OCI-LY1 (cell line): ENCODE measurements around the gene SMYD2.

Source experiments
- H2AFZ ChIP-seq: fragments of 200-600 bp; sonication (generic), shearing (Covaris generic); 2 replicates; pipeline ENCODE4 v1.6.0; 2014; ENCODE audit warnings: antibody characterized with exemption, mild to moderate bottlenecking, low read length
- H3F3A ChIP-seq: fragments of 200-600 bp; sonication (generic), shearing (Covaris generic); 2 replicates; pipeline ENCODE4 v1.6.0; 2014; ENCODE audit warnings: mild to moderate bottlenecking, antibody characterized with exemption, low read length, moderate library complexity; ENCODE audit not compliant: insufficient read depth
- H3K27ac ChIP-seq: fragments of 200-600 bp; sonication (generic); 2 replicates; pipeline ENCODE4 v1.5.1; 2014; ENCODE audit warnings: low read length, mixed run types, mild to moderate bottlenecking, low read depth; ENCODE audit not compliant: poor library complexity, severe bottlenecking
- H3K27me3 ChIP-seq: fragments of 200-600 bp; sonication (generic); 2 replicates; pipeline ENCODE4 v1.6.0; 2014; ENCODE audit warnings: antibody characterized with exemption, mild to moderate bottlenecking, low read length, moderate library complexity; ENCODE audit not compliant: insufficient read depth
- H3K36me3 ChIP-seq: fragments of 200-600 bp; sonication (generic); 2 replicates; pipeline ENCODE4 v1.6.1; 2014; ENCODE audit warnings: mild to moderate bottlenecking, antibody characterized with exemption, low read length, moderate library complexity, mixed read lengths; ENCODE audit not compliant: insufficient read depth
- H3K4me1 ChIP-seq: fragments of 200-600 bp; sonication (generic); 2 replicates; pipeline ENCODE4 v1.5.1; 2014; ENCODE audit warnings: mild to moderate bottlenecking, low read length, moderate library complexity; ENCODE audit not compliant: insufficient read depth, severe bottlenecking
- H3K4me2 ChIP-seq: fragments of 200-600 bp; sonication (generic), shearing (Covaris generic); 2 replicates; pipeline ENCODE4 v1.6.1; 2014; ENCODE audit warnings: low read length
- H3K4me3 ChIP-seq: fragments of 200-600 bp; sonication (generic); 2 replicates; pipeline ENCODE4 v1.5.1; 2014; ENCODE audit warnings: low read length, low read depth, mild to moderate bottlenecking, mixed read lengths; ENCODE audit not compliant: poor library complexity, severe bottlenecking
- H3K79me2 ChIP-seq: fragments of 200-600 bp; shearing (Covaris generic); 2 replicates; pipeline ENCODE4 v1.6.1; 2016; ENCODE audit warnings: mixed run types, low read length, mixed read lengths; ENCODE audit not compliant: insufficient read depth
- H3K9ac ChIP-seq: fragments of 200-600 bp; sonication (generic), shearing (Covaris generic); 2 replicates; pipeline ENCODE4 v1.6.1; 2014; ENCODE audit warnings: mild to moderate bottlenecking, low read length, mixed read lengths
- H3K9me2 ChIP-seq: fragments of 200-600 bp; sonication (generic), shearing (Covaris generic); 2 replicates; pipeline ENCODE4 v1.6.1; 2014; ENCODE audit warnings: low read depth, mild to moderate bottlenecking, low read length, mixed read lengths
- H3K9me3 ChIP-seq: fragments of 200-600 bp; shearing (Covaris generic); 2 replicates; pipeline ENCODE4 v1.6.1; 2014; ENCODE audit warnings: low read length, mixed read lengths
- H4K20me1 ChIP-seq: fragments of 200-600 bp; sonication (generic), shearing (Covaris generic); 2 replicates; pipeline ENCODE4 v1.6.0; 2016; ENCODE audit warnings: mild to moderate bottlenecking, low read length; ENCODE audit not compliant: insufficient read depth
- CTCF ChIP-seq: fragments of 200-600 bp; sonication (generic), shearing (Covaris generic); IDR thresholded peaks from 2 replicates; pipeline ENCODE4 v1.5.1; 2017; ENCODE audit warnings: mild to moderate bottlenecking, antibody characterized with exemption, low read length, moderate library complexity, mixed read lengths
- EZH2 ChIP-seq: fragments of 200-600 bp; sonication (generic), shearing (Covaris generic); IDR thresholded peaks from 2 replicates; pipeline ENCODE4 v1.8.0; 2017; ENCODE audit warnings: borderline replicate concordance, mixed run types, mild to moderate bottlenecking, antibody characterized with exemption, low read length, moderate library complexity, mixed read lengths

SMYD2 gene

GRCh38 chr1:214277704-214278635 is 3.0 kb upstream of the SMYD2 start:
- Histone ChIP-seq H3K36me3 (no peaks in the 10 kb centered on the region), H3F3A (no peaks in the 10 kb centered on the region), H3K9me3 (no peaks in the 10 kb centered on the region), H3K4me2 (no peak overlapping the region), H3K27me3 (no peaks in the 10 kb centered on the region), H3K4me3 (no peak overlapping the region), H3K79me2 (no peaks in the 10 kb centered on the region), H3K9ac (no peak overlapping the region), H3K27ac (no peak overlapping the region), H3K4me1 (peaks cover 10% of the 10 kb centered on the region), H2AFZ (no peak overlapping the region), H3K9me2 (no peaks in the 10 kb centered on the region), H4K20me1 (no peaks in the 10 kb centered on the region)
- no peak for TF ChIP-seq CTCF
- TF ChIP-seq EZH2, result no peak

GRCh38 chr1:214280386-214281020 is 456 bp upstream of the SMYD2 start:
- H3K4me2 ChIP-seq, result peak overlapping the region; percentile 91
- H3K9me3 ChIP-seq, result no peaks in the 10 kb centered on the region
- H3K79me2 ChIP-seq, result no peaks in the 10 kb centered on the region
- H2AFZ ChIP-seq, result peak overlapping the region; percentile 76
- no peaks in the 10 kb centered on the region for H3K36me3 ChIP-seq
- peak overlapping the region; percentile 95 for H3K4me3 ChIP-seq
- no peaks in the 10 kb centered on the region for H4K20me1 ChIP-seq
- H3F3A ChIP-seq, result no peaks in the 10 kb centered on the region
- no peaks in the 10 kb centered on the region for H3K9me2 ChIP-seq
- H3K4me1 ChIP-seq, result peaks cover 10% of the 10 kb centered on the region
- H3K27me3 ChIP-seq, result no peaks in the 10 kb centered on the region
- no peak overlapping the region for H3K27ac ChIP-seq
- H3K9ac ChIP-seq, result peak overlapping the region; percentile 84
- no peak for TF ChIP-seq CTCF
- TF ChIP-seq EZH2, result no peak

- TF ChIP-seq EZH2 (no peak), CTCF (no peak)
- Histone ChIP-seq H3F3A (no peaks in the 10 kb centered on the region), H2AFZ (peak overlapping the region; percentile 51; the same call in 1 of the 2 replicates), H3K79me2 (no peaks in the 10 kb centered on the region), H3K27ac (no peak overlapping the region), H3K9me2 (no peaks in the 10 kb centered on the region), H4K20me1 (no peaks in the 10 kb centered on the region), H3K9ac (peak overlapping the region; percentile 96), H3K9me3 (no peaks in the 10 kb centered on the region), H3K4me2 (peak overlapping the region; percentile 100), H3K36me3 (no peaks in the 10 kb centered on the region), H3K4me3 (peak overlapping the region; percentile 95), H3K4me1 (peaks cover 10% of the 10 kb centered on the region), H3K27me3 (no peaks in the 10 kb centered on the region)
Measured at GRCh38 chr1:214281720-214282629, 1.0 kb downstream of the SMYD2 start.
